NCI-H1436 (cell line): ENCODE measurements around the gene ZC3H7A.

Source experiments
- DNase-seq: peaks from one replicate; lab custom pipeline; 2025; lab: John Stamatoyannopoulos, UW

The ZC3H7A gene

GRCh38 chr16:11737713-11738112, 59.3 kb downstream of the ZC3H7A start:
- DNase-seq, result no peak

- no peak for DNase-seq
Measured at GRCh38 chr16:11736903-11737302, 60.2 kb downstream of the ZC3H7A start.

- no peak for DNase-seq
Measured at GRCh38 chr16:11735787-11736186, 61.3 kb downstream of the ZC3H7A start.

- no peak for DNase-seq
Measured at GRCh38 chr16:11734653-11735043, 62.4 kb downstream of the ZC3H7A start.

- DNase-seq, result no peak
Measured at GRCh38 chr16:11734025-11734652, 62.9 kb downstream of the ZC3H7A start.

GRCh38 chr16:11731222-11731621, 65.8 kb downstream of the ZC3H7A start:
- no peak for DNase-seq

GRCh38 chr16:11729787-11730186, 67.3 kb downstream of the ZC3H7A start:
- DNase-seq, result no peak

- no peak for DNase-seq
Measured at GRCh38 chr16:11727796-11728543, 69.1 kb downstream of the ZC3H7A start.

GRCh38 chr16:11726008-11726407, 71.0 kb downstream of the ZC3H7A start:
- DNase-seq, result no peak

GRCh38 chr16:11725457-11725856, 71.6 kb downstream of the ZC3H7A start:
- DNase-seq, result no peak

- DNase-seq, result no peak
Measured at GRCh38 chr16:11722468-11722808, 74.6 kb downstream of the ZC3H7A start.

- DNase-seq, result no peak
Measured at GRCh38 chr16:11721781-11722467, 75.1 kb downstream of the ZC3H7A start.

GRCh38 chr16:11719762-11720161, 77.3 kb downstream of the ZC3H7A start:
- no peak for DNase-seq

GRCh38 chr16:11719171-11719570, 77.9 kb downstream of the ZC3H7A start:
- DNase-seq, result no peak

- DNase-seq, result no peak
Measured at GRCh38 chr16:11717811-11718210, 79.2 kb downstream of the ZC3H7A start.

GRCh38 chr16:11716336-11716735, 80.7 kb downstream of the ZC3H7A start:
- DNase-seq, result no peak

- no peak for DNase-seq
Measured at GRCh38 chr16:11715246-11715947, 81.7 kb downstream of the ZC3H7A start.

- DNase-seq, result no peak
Measured at GRCh38 chr16:11712122-11712521, 84.9 kb downstream of the ZC3H7A start.

- DNase-seq, result no peak
Measured at GRCh38 chr16:11711662-11712061, 85.4 kb downstream of the ZC3H7A start.

GRCh38 chr16:11708421-11708820, 88.6 kb downstream of the ZC3H7A start:
- no peak for DNase-seq

- no peak for DNase-seq
Measured at GRCh38 chr16:11707679-11708197, 89.3 kb downstream of the ZC3H7A start.

- no peak for DNase-seq
Measured at GRCh38 chr16:11706180-11706742, 90.8 kb downstream of the ZC3H7A start.
